Fibroblast of skin of left quadriceps (primary cell): ENCODE data around the gene RETREG3.
A peak's percentile ranks its signal among the peaks of the same experiment; 100 is the strongest.
"Not testable (repeated sequence)": the region's sequence is repeated elsewhere in the genome, so short reads cannot be mapped to it uniquely, and the experiment has no call there.

Source experiments
- DNase-seq, 2 experiments: peaks; one replicate each; pipeline ENCODE4 v3.0.0-alpha.2; 2013; ENCODE audit warnings: low read depth in 2 of 2

The RETREG3 gene

GRCh38 chr17:42571435-42572225 lies 37.5 kb downstream of the RETREG3 start:
- DNase-seq = no peak

- DNase-seq = no peak
Measured at GRCh38 chr17:42568341-42569111, 40.6 kb downstream of the RETREG3 start.

GRCh38 chr17:42566883-42567573 lies 42.1 kb downstream of the RETREG3 start, which contains the start of gene MLX:
TSS of gene MLX (plus strand) at chr17:42567100. CDS start at chr17:42567125, 25 bp downstream.
- DNase-seq = peak; percentile 77 to 79

GRCh38 chr17:42566215-42566882 lies 42.8 kb downstream of the RETREG3 start:
- DNase-seq = no peak

- DNase-seq = no peak
Measured at GRCh38 chr17:42565523-42566214, 43.5 kb downstream of the RETREG3 start.

GRCh38 chr17:42564815-42565522 lies 44.2 kb downstream of the RETREG3 start:
- DNase-seq = no peak

- no peak for DNase-seq
Measured at GRCh38 chr17:42563950-42564349, 45.2 kb downstream of the RETREG3 start.

GRCh38 chr17:42563543-42563942 lies 45.6 kb downstream of the RETREG3 start:
- DNase-seq = no peak

- DNase-seq = no peak
Measured at GRCh38 chr17:42563143-42563509, 46.0 kb downstream of the RETREG3 start.

- DNase-seq = no peak
Measured at GRCh38 chr17:42562388-42563142, 46.6 kb downstream of the RETREG3 start.

- peak; percentile 97 for DNase-seq
Measured at GRCh38 chr17:42561897-42562387, 47.2 kb downstream of the RETREG3 start, which contains the start of gene COASY. TSS of gene COASY (plus strand) at chr17:42562148. CDS start at chr17:42562623, 475 bp downstream.

- DNase-seq = no peak
Measured at GRCh38 chr17:42560246-42560645, 48.9 kb downstream of the RETREG3 start.

GRCh38 chr17:42559075-42559474 lies 50.1 kb downstream of the RETREG3 start:
- no peak for DNase-seq

GRCh38 chr17:42555961-42556617 lies 53.1 kb downstream of the RETREG3 start:
- not testable (repeated sequence) for DNase-seq

- DNase-seq = no peak
Measured at GRCh38 chr17:42555122-42555622, 54.0 kb downstream of the RETREG3 start.

GRCh38 chr17:42554250-42555121 lies 54.7 kb downstream of the RETREG3 start:
- DNase-seq = peak in 1 of 2 experiments; percentile 50

- DNase-seq = no peak
Measured at GRCh38 chr17:42553866-42554249, 55.3 kb downstream of the RETREG3 start.
